Left colon (tissue), 2 donors: Measurements from ENCODE around the gene CCDC74A. TPM values are rescaled to one million over a fixed set of nuclear protein-coding genes. Genes with fewer than 3 reads are reported as not detected.
"Not testable (repeated sequence)": the region's sequence is repeated elsewhere in the genome, so short reads cannot be mapped to it uniquely, and the experiment has no call there.

Source experiments
- ATAC-seq: fragments of 200-7000 bp; cut with Tn5 transposase; one replicate; pipeline ENCODE4 v1.9.1; 2020; ENCODE audit warnings: mild to moderate bottlenecking, moderate library complexity
- DNase-seq, 2 donors: peaks; one replicate each; pipeline ENCODE4 v3.0.0-alpha.2; 2020
- intact Hi-C, 2 donors: fragments of 100-400 bp; cut with DNase I in 1 of 2; cut with micrococcal nuclease in 1 of 2; formaldehyde crosslinking; loops; one replicate each; pipeline versions ENCODE4 v1.11.2 to v1.14.0; 2022; cut with DNase I, micrococcal nuclease
- total RNA-seq, 2 donors: library from RNA; stranded (reverse); fragmentation: NEBNext Ultra II Directional; extraction: Animal tissue kit (Norgen Biotek cat#: 25700); gene quantifications; one replicate each; pipeline ENCODE4 v1.2.1, GENCODE V29; 2021
- donor health status: DM: no; HTN: no; CAD: no.
- donor health status: DM: yes; HTN: yes; CAD: no.

CCDC74A gene
- total RNA-seq, 2 donors from 2014 or later, result 1.1 to 2.0 TPM

GRCh38 chr2:131519871-131520470, 7.7 kb upstream of the CCDC74A start:
- intact Hi-C loops, ATAC-seq: not testable (repeated sequence)
- DNase-seq, result peak in 1 of 2 donors; percentile 8

- ATAC-seq (no peak), DNase-seq (peak in 1 of 2 donors; percentile 16)
- intact Hi-C loops, result no loop called here
Measured at GRCh38 chr2:131520526-131520925, 7.2 kb upstream of the CCDC74A start.

GRCh38 chr2:131521524-131521923, 6.2 kb upstream of the CCDC74A start:
- ATAC-seq, intact Hi-C loops: not testable (repeated sequence)
- DNase-seq, result peak in 1 of 2 donors; percentile 1

GRCh38 chr2:131521961-131522781, 5.5 kb upstream of the CCDC74A start:
- DNase-seq (peak in 1 of 2 donors; percentile 19), ATAC-seq (peak; percentile 22)
- intact Hi-C loops, result no loop called here

GRCh38 chr2:131525256-131525655, 2.4 kb upstream of the CCDC74A start:
- intact Hi-C loops, ATAC-seq, DNase-seq: not testable (repeated sequence)

GRCh38 chr2:131528981-131529863, 1.5 kb downstream of the CCDC74A start:
- intact Hi-C loops, ATAC-seq: not testable (repeated sequence)
- DNase-seq, result peak in 1 of 2 donors; percentile 22

- DNase-seq, ATAC-seq, intact Hi-C loops: not testable (repeated sequence)
Measured at GRCh38 chr2:131529864-131530445, 2.3 kb downstream of the CCDC74A start.

- intact Hi-C loops, DNase-seq, ATAC-seq: not testable (repeated sequence)
Measured at GRCh38 chr2:131530626-131531344, 3.1 kb downstream of the CCDC74A start.

- ATAC-seq, DNase-seq, intact Hi-C loops: not testable (repeated sequence)
Measured at GRCh38 chr2:131531547-131532185, 4.0 kb downstream of the CCDC74A start.

- DNase-seq, intact Hi-C loops, ATAC-seq: not testable (repeated sequence)
Measured at GRCh38 chr2:131532723-131533608, 5.3 kb downstream of the CCDC74A start.

GRCh38 chr2:131533609-131534316, 6.1 kb downstream of the CCDC74A start:
- ATAC-seq, DNase-seq, intact Hi-C loops: not testable (repeated sequence)

- ATAC-seq, intact Hi-C loops, DNase-seq: not testable (repeated sequence)
Measured at GRCh38 chr2:131534317-131534672, 6.6 kb downstream of the CCDC74A start.

GRCh38 chr2:131534965-131535364, 7.3 kb downstream of the CCDC74A start:
- ATAC-seq, DNase-seq, intact Hi-C loops: not testable (repeated sequence)

- ATAC-seq, result no peak
- intact Hi-C loops, result no loop called here
- DNase-seq, result no peak
Measured at GRCh38 chr2:131535526-131535925, 7.8 kb downstream of the CCDC74A start.

GRCh38 chr2:131535951-131536826, 8.5 kb downstream of the CCDC74A start:
- DNase-seq, intact Hi-C loops: not testable (repeated sequence)

More at GRCh38 chr2:131535951-131536826, 8.5 kb downstream of the CCDC74A start:
- not testable (repeated sequence) for ATAC-seq
